ENCODE results near the gene ALG8. TPM values are rescaled to one million over a fixed set of nuclear protein-coding genes. Genes with fewer than 3 reads are reported as not detected.

Gene ALG8
- total and polyA plus RNA-seq, 7 experiments from 2014 or later: 27.2 to 58.4 (median 34.1) TPM

DNA sequence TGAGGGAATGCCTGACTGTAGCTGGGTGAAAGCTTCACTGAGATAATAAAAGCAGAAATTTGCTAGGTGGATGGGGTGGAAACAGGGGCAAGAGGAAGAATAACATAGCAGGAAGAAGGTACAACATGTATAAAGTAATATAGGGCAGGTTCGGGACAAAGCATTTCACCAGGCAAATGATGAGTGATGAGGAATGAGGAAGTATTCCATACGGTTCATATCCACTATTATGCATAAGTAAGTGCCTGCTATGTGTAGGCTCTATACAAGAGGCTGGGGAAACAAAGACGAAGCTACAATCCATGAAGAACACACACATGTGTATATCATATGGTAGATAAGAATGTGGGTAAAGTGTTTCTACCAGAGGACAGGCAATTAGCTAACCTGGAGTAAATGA is 67.7 kb downstream of the ALG8 start:
- intact Hi-C loops (cut with micrococcal nuclease): no loop called here
- Histone ChIP-seq H3K36me3 (ENCODE audit: control insufficient read depth in 2 of 3, insufficient read depth in 3 of 3, low read length in 3 of 3) (peaks cover 0 to 56% (median 4%) of the 10 kb centered on the region in 3 experiments), H3K4me3 (ENCODE audit: low read length) (no peak overlapping the region), H3K4me1 (ENCODE audit: control insufficient read depth in 2 of 2, insufficient read depth in 2 of 2, low read length in 2 of 2) (peaks cover 5 to 10% of the 10 kb centered on the region in 2 donors), H3K27ac (ENCODE audit: low read depth, low read length) (no peak overlapping the region), H3K27me3 (ENCODE audit: control insufficient read depth in 2 of 2, insufficient read depth in 2 of 2, low read length in 2 of 2) (no peaks in the 10 kb centered on the region), H3K9me3 (ENCODE audit: control insufficient read depth in 2 of 3, low read length in 3 of 3) (no peaks in the 10 kb centered on the region)
- DNase-seq: no peak
- no peak overlapping the region for H3K4me3 Mint-ChIP-seq
- H3K9me3 Mint-ChIP-seq: no peaks in the 10 kb centered on the region
- H3K36me3 Mint-ChIP-seq: peaks cover 13 to 41% (median 34%) of the 10 kb centered on the region in 5 donors
- no peak for ATAC-seq
- POLR2A ChIA-PET: no interaction called here
- peaks cover 20 to 39% (median 32%) of the 10 kb centered on the region in 7 donors for H3K4me1 Mint-ChIP-seq
- CTCF ChIA-PET: no interaction called here
- peak overlapping the region in 2 of 9 donors; percentile 7 to 10 for H3K27ac Mint-ChIP-seq
- H3K27me3 Mint-ChIP-seq: no peaks in the 10 kb centered on the region

DNA sequence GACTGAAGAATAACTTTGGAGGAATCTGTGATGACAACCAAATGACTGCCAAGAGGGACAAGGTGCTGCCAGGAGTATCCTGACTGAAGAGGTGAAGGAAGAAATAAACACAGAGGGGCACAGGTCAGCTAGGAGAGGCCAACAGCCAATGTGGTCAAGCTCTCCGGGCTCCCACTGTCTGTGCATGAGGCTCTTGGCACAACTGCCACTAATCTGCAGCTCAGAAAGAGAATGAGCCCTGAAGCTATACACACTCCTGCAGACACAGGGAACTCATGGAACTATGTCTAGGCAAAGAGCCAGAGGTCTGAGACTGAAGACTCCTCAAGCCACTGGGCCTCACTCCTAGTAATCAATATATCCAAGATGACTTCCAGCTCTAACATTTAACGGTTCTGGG is 68.8 kb downstream of the ALG8 start:
- DNase-seq (no peak), ATAC-seq (no peak)
- H3K27me3 Mint-ChIP-seq: no peaks in the 10 kb centered on the region
- H3K4me3 Mint-ChIP-seq: no peak overlapping the region
- peaks cover 0 to 3% of the 10 kb centered on the region in 2 donors for H3K4me1 ChIP-seq (ENCODE audit: control insufficient read depth in 2 of 2, insufficient read depth in 2 of 2, low read length in 2 of 2)
- intact Hi-C loops (cut with micrococcal nuclease): no loop called here
- H3K9me3 Mint-ChIP-seq: no peaks in the 10 kb centered on the region
- CTCF ChIA-PET: interaction anchor here (0.6 kb wide), 1 partner anchor 365 kb away, joined by 5 read pairs; no protein-coding TSS in a partner anchor
- H3K27me3 ChIP-seq (ENCODE audit: control insufficient read depth in 2 of 2, insufficient read depth in 2 of 2, low read length in 2 of 2): no peaks in the 10 kb centered on the region
- H3K36me3 ChIP-seq (ENCODE audit: control insufficient read depth in 2 of 3, insufficient read depth in 3 of 3, low read length in 3 of 3): peaks cover 0 to 54% (median 4%) of the 10 kb centered on the region in 3 experiments
- H3K27ac ChIP-seq (ENCODE audit: low read depth, low read length): no peak overlapping the region
- H3K9me3 ChIP-seq (ENCODE audit: control insufficient read depth in 2 of 3, low read length in 3 of 3): no peaks in the 10 kb centered on the region
- H3K4me3 ChIP-seq (ENCODE audit: low read length): no peak overlapping the region
- POLR2A ChIA-PET: interaction anchor here (0.7 kb wide), 1 partner anchor 596 kb away, joined by 6 read pairs; no protein-coding TSS in a partner anchor
- H3K4me1 Mint-ChIP-seq: peaks cover 12 to 28% (median 22%) of the 10 kb centered on the region in 7 donors
- peaks cover 13 to 42% (median 34%) of the 10 kb centered on the region in 5 donors for H3K36me3 Mint-ChIP-seq
- H3K27ac Mint-ChIP-seq: peak overlapping the region in 1 of 9 donors; percentile 25

DNA sequence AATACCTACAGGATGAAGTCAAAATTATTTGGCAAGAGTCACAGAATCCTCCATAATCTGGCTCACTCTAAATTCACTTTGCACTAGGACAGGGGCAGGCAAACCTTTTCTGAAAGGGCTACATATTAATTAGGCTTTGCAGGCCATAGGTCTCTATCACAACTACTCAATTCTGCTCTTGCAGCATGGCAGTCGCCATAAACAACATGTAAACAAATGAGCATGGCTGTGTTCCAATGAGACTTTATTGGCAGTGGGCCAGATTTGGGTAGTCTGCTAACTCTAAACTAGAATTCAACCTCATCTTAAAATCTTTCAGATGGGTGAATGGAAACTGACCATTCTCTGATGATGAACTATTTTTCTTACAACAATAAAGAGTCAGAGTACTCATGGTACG is 70.0 kb downstream of the ALG8 start:
- no peak overlapping the region for H3K4me3 Mint-ChIP-seq
- ChIA-PET POLR2A (no interaction called here), CTCF (no interaction called here)
- ATAC-seq (no peak), DNase-seq (no peak)
- H3K27ac Mint-ChIP-seq: peak overlapping the region in 2 of 9 donors; percentile 16 to 54
- Histone ChIP-seq H3K9me3 (ENCODE audit: control insufficient read depth in 2 of 3, low read length in 3 of 3) (no peaks in the 10 kb centered on the region), H3K4me1 (ENCODE audit: control insufficient read depth in 2 of 2, insufficient read depth in 2 of 2, low read length in 2 of 2) (no peaks in the 10 kb centered on the region), H3K27ac (ENCODE audit: low read depth, low read length) (no peak overlapping the region), H3K4me3 (ENCODE audit: low read length) (no peak overlapping the region), H3K36me3 (ENCODE audit: control insufficient read depth in 2 of 3, insufficient read depth in 3 of 3, low read length in 3 of 3) (peaks cover 0 to 52% (median 4%) of the 10 kb centered on the region in 3 experiments), H3K27me3 (ENCODE audit: control insufficient read depth in 2 of 2, insufficient read depth in 2 of 2, low read length in 2 of 2) (no peaks in the 10 kb centered on the region)
- no peaks in the 10 kb centered on the region for H3K27me3 Mint-ChIP-seq
- H3K9me3 Mint-ChIP-seq: no peaks in the 10 kb centered on the region
- H3K4me1 Mint-ChIP-seq: peaks cover 4 to 20% (median 14%) of the 10 kb centered on the region in 7 donors
- H3K36me3 Mint-ChIP-seq: peaks cover 13 to 45% (median 34%) of the 10 kb centered on the region in 5 donors
- intact Hi-C loops (cut with micrococcal nuclease): no loop called here

DNA sequence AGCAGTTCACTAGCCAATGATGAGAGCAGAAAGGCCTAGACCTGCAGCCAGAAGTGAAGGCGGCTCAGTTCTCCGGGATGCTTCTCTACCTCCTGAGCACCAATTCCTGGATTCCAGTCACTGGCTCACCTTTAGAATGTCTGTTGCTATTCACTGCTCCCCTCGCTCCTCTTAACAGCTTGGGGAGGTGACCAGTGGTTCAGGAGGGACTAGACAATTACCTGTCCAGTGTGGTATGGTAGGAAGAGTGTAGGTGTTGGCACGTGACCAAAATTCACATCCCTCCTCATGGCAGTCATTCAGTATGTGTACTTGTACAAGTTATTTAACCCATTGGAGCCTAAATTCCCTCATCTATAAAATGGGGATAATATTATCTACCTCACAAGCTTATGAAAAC is 71.7 kb downstream of the ALG8 start:
- Histone ChIP-seq H3K27me3 (ENCODE audit: control insufficient read depth in 2 of 2, insufficient read depth in 2 of 2, low read length in 2 of 2) (no peaks in the 10 kb centered on the region), H3K4me3 (ENCODE audit: low read length) (no peak overlapping the region), H3K36me3 (ENCODE audit: control insufficient read depth in 2 of 3, insufficient read depth in 3 of 3, low read length in 3 of 3) (peaks cover 0 to 47% (median 4%) of the 10 kb centered on the region in 3 experiments), H3K4me1 (ENCODE audit: control insufficient read depth in 2 of 2, insufficient read depth in 2 of 2, low read length in 2 of 2) (no peaks in the 10 kb centered on the region), H3K27ac (ENCODE audit: low read depth, low read length) (no peak overlapping the region), H3K9me3 (ENCODE audit: control insufficient read depth in 2 of 3, low read length in 3 of 3) (no peaks in the 10 kb centered on the region)
- POLR2A ChIA-PET: no interaction called here
- DNase-seq: no peak
- H3K4me3 Mint-ChIP-seq: no peak overlapping the region
- H3K4me1 Mint-ChIP-seq: peaks cover 4 to 12% (median 10%) of the 10 kb centered on the region in 7 donors
- intact Hi-C loops (cut with micrococcal nuclease): no loop called here
- no peaks in the 10 kb centered on the region for H3K9me3 Mint-ChIP-seq
- H3K36me3 Mint-ChIP-seq: peaks cover 13 to 52% (median 34%) of the 10 kb centered on the region in 5 donors
- H3K27ac Mint-ChIP-seq: peak overlapping the region in 2 of 9 donors; percentile 30 to 43
- no peaks in the 10 kb centered on the region for H3K27me3 Mint-ChIP-seq
- CTCF ChIA-PET: no interaction called here
- no peak for ATAC-seq

DNA sequence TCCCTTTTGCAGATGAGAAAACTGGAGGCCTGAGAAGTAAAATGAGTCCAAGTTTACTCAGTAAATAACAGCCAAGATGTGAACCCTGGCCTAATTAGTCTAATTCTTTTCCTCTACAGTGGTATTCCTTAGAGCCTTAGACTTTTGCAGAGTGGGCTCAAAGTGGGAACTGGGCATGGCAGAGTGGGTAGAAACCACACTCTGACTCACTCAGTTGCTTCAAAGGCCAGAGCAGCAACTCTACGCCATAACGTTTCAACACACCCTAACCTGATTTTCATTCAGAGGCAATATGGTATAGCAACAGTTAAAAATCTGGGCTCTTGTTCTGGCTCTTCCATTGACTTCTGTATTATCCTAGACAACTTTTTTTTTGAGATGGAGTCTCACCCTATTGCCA is 73.0 kb downstream of the ALG8 start:
- intact Hi-C loops (cut with micrococcal nuclease): no loop called here
- Mint-ChIP-seq H3K4me1 (peaks cover 0 to 6% (median 1%) of the 10 kb centered on the region in 7 donors), H3K27me3 (no peaks in the 10 kb centered on the region), H3K36me3 (peaks cover 13 to 42% (median 24%) of the 10 kb centered on the region in 5 donors), H3K27ac (no peak overlapping the region), H3K4me3 (no peak overlapping the region), H3K9me3 (no peaks in the 10 kb centered on the region)
- CTCF ChIA-PET: no interaction called here
- no peak for DNase-seq
- Histone ChIP-seq H3K4me1 (ENCODE audit: control insufficient read depth in 2 of 2, insufficient read depth in 2 of 2, low read length in 2 of 2) (no peaks in the 10 kb centered on the region), H3K4me3 (ENCODE audit: low read length) (no peak overlapping the region), H3K9me3 (ENCODE audit: control insufficient read depth in 2 of 3, low read length in 3 of 3) (no peaks in the 10 kb centered on the region), H3K27ac (ENCODE audit: low read depth, low read length) (no peak overlapping the region), H3K36me3 (ENCODE audit: control insufficient read depth in 2 of 3, insufficient read depth in 3 of 3, low read length in 3 of 3) (peaks cover 0 to 36% (median 4%) of the 10 kb centered on the region in 3 experiments), H3K27me3 (ENCODE audit: control insufficient read depth in 2 of 2, insufficient read depth in 2 of 2, low read length in 2 of 2) (no peaks in the 10 kb centered on the region)
- POLR2A ChIA-PET: no interaction called here
- no peak for ATAC-seq

DNA sequence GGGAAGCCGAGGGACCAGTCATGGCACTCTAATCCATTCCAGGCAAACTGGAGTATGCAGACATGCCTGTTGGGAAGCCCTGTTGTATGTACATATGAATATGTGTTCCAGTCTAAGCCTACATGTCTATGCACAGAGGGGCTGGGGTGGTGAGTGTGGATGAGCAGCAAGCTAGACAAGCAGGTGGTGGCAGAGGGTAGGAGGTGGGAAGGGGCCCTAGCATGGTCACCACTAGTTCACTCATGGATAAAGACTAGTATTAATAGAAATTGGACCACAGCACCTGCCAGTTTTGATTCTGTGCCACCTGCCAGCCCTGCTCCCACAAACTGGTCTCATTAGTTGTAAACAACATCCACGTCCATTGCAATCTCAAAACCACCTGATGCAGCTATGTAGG is 74.2 kb downstream of the ALG8 start:
- H3K36me3 ChIP-seq (ENCODE audit: control insufficient read depth in 2 of 3, insufficient read depth in 3 of 3, low read length in 3 of 3): peaks cover 0 to 24% (median 0%) of the 10 kb centered on the region in 3 experiments
- H3K27me3 ChIP-seq (ENCODE audit: control insufficient read depth in 2 of 2, insufficient read depth in 2 of 2, low read length in 2 of 2): no peaks in the 10 kb centered on the region
- intact Hi-C loops (cut with micrococcal nuclease): no loop called here
- Mint-ChIP-seq H3K27ac (no peak overlapping the region), H3K36me3 (peaks cover 13 to 38% (median 23%) of the 10 kb centered on the region in 5 donors), H3K4me1 (peaks cover 0 to 5% (median 0%) of the 10 kb centered on the region in 7 donors), H3K4me3 (no peak overlapping the region), H3K9me3 (no peaks in the 10 kb centered on the region), H3K27me3 (no peaks in the 10 kb centered on the region)
- no peak for ATAC-seq
- no peak overlapping the region for H3K4me3 ChIP-seq (ENCODE audit: low read length)
- ChIA-PET POLR2A (interaction anchor here (0.6 kb wide), 1 partner anchor 52 kb away, joined by 3 read pairs; no protein-coding TSS in a partner anchor), CTCF (no interaction called here)
- no peaks in the 10 kb centered on the region for H3K9me3 ChIP-seq (ENCODE audit: control insufficient read depth in 2 of 3, low read length in 3 of 3)
- H3K4me1 ChIP-seq (ENCODE audit: control insufficient read depth in 2 of 2, insufficient read depth in 2 of 2, low read length in 2 of 2): no peaks in the 10 kb centered on the region
- DNase-seq: no peak
- no peak overlapping the region for H3K27ac ChIP-seq (ENCODE audit: low read depth, low read length)

Data from naive thymus-derived CD4-positive, alpha-beta T cell (primary cell).